ENCODE data around the gene MLEC. TPM values are rescaled to one million over a fixed set of nuclear protein-coding genes. Genes with fewer than 3 reads are reported as not detected.

Gene MLEC
- total RNA-seq, 1 experiment from 2014 or later = 107 TPM

- H3K27ac Mint-ChIP-seq (ENCODE audit: low read depth, unreplicated experiment) = no peak overlapping the region
- no peak overlapping the region for H3K4me3 Mint-ChIP-seq (ENCODE audit: unreplicated experiment)
- ChIA-PET POLR2A (interaction anchor here (0.7 to 1.0 kb wide), 3 partner anchors 26 to 133 kb away, joined by 3 to 4 read pairs (median 4); partner anchors contain the start of genes MLEC and POP5), CTCF (interaction anchor here (0.7 to 1.8 kb wide), 9 partner anchors 22 to 389 kb away, joined by 3 to 28 read pairs (median 3); no protein-coding TSS in a partner anchor)
- peak; percentile 87 for DNase-seq (ENCODE audit: unreplicated experiment)
- H3K4me1 Mint-ChIP-seq (ENCODE audit: insufficient read depth, unreplicated experiment) = peaks cover 11% of the 10 kb centered on the region
- H3K36me3 Mint-ChIP-seq (ENCODE audit: insufficient read depth, unreplicated experiment) = peaks cover 55% of the 10 kb centered on the region
- peak; percentile 66 for TF ChIP-seq CTCF (IDR thresholded peaks at IDR 0.05; ENCODE audit: unreplicated experiment)
- no peaks in the 10 kb centered on the region for H3K27me3 Mint-ChIP-seq (ENCODE audit: insufficient read depth, unreplicated experiment)
- intact Hi-C loops (cut with micrococcal nuclease) = loop anchor here (1.0 to 2.0 kb wide), 3 partner anchors 67 to 257 kb away; no protein-coding TSS in a partner anchor
- BruUV-seq (replicated peaks) = no TSS peak
- H3K9me3 Mint-ChIP-seq (ENCODE audit: unreplicated experiment) = no peaks in the 10 kb centered on the region
These were observed 27.0 kb downstream of the MLEC start for GRCh38 chr12:120713861-120714482.

GRCh38 chr12:120718055-120718454 is 31.1 kb downstream of the MLEC start:
- H3K27ac Mint-ChIP-seq (ENCODE audit: low read depth, unreplicated experiment) = no peak overlapping the region
- ChIA-PET CTCF (interaction anchor here (0.7 kb wide), 1 partner anchor 69 kb away, joined by 3 read pairs; no protein-coding TSS in a partner anchor), POLR2A (no interaction called here)
- peaks cover 87% of the 10 kb centered on the region for H3K36me3 Mint-ChIP-seq (ENCODE audit: insufficient read depth, unreplicated experiment)
- DNase-seq (ENCODE audit: unreplicated experiment) = no peak
- intact Hi-C loops (cut with micrococcal nuclease) = no loop called here
- H3K9me3 Mint-ChIP-seq (ENCODE audit: unreplicated experiment) = no peaks in the 10 kb centered on the region
- no peak overlapping the region for H3K4me3 Mint-ChIP-seq (ENCODE audit: unreplicated experiment)
- peaks cover 16% of the 10 kb centered on the region for H3K4me1 Mint-ChIP-seq (ENCODE audit: insufficient read depth, unreplicated experiment)
- BruUV-seq (replicated peaks) = no TSS peak
- H3K27me3 Mint-ChIP-seq (ENCODE audit: insufficient read depth, unreplicated experiment) = no peaks in the 10 kb centered on the region
- no peak for TF ChIP-seq CTCF (IDR thresholded peaks at IDR 0.05; ENCODE audit: unreplicated experiment)

- BruUV-seq (replicated peaks) = no TSS peak
- H3K4me3 Mint-ChIP-seq (ENCODE audit: unreplicated experiment) = no peak overlapping the region
- CTCF ChIA-PET = no interaction called here
- peak overlapping the region; percentile 91 for H3K27ac Mint-ChIP-seq (ENCODE audit: low read depth, unreplicated experiment)
- H3K27me3 Mint-ChIP-seq (ENCODE audit: insufficient read depth, unreplicated experiment) = no peaks in the 10 kb centered on the region
- intact Hi-C loops (cut with micrococcal nuclease) = no loop called here
- peaks cover 16% of the 10 kb centered on the region for H3K4me1 Mint-ChIP-seq (ENCODE audit: insufficient read depth, unreplicated experiment)
- peaks cover 89% of the 10 kb centered on the region for H3K36me3 Mint-ChIP-seq (ENCODE audit: insufficient read depth, unreplicated experiment)
- POLR2A ChIA-PET = no interaction called here
- no peak for TF ChIP-seq CTCF (IDR thresholded peaks at IDR 0.05; ENCODE audit: unreplicated experiment)
- no peak for DNase-seq (ENCODE audit: unreplicated experiment)
- no peaks in the 10 kb centered on the region for H3K9me3 Mint-ChIP-seq (ENCODE audit: unreplicated experiment)
These were observed 32.1 kb downstream of the MLEC start for GRCh38 chr12:120719072-120719471.

- TF ChIP-seq CTCF (IDR thresholded peaks at IDR 0.05; ENCODE audit: unreplicated experiment) = no peak
- CTCF ChIA-PET = interaction anchor here (1.0 to 1.9 kb wide), 5 partner anchors 8 to 137 kb away, joined by 3 to 6 read pairs (median 5); partner anchors contain the start of gene UNC119B
- Mint-ChIP-seq H3K4me3 (ENCODE audit: unreplicated experiment) (no peak overlapping the region), H3K36me3 (ENCODE audit: insufficient read depth, unreplicated experiment) (peaks cover 85% of the 10 kb centered on the region), H3K27me3 (ENCODE audit: insufficient read depth, unreplicated experiment) (no peaks in the 10 kb centered on the region), H3K4me1 (ENCODE audit: insufficient read depth, unreplicated experiment) (peaks cover 16% of the 10 kb centered on the region), H3K27ac (ENCODE audit: low read depth, unreplicated experiment) (peak overlapping the region; percentile 91), H3K9me3 (ENCODE audit: unreplicated experiment) (no peaks in the 10 kb centered on the region)
- POLR2A ChIA-PET = interaction anchor here (0.8 to 1.8 kb wide), 3 partner anchors 9 to 138 kb away, joined by 3 to 17 read pairs (median 3); partner anchors contain the start of genes POP5 and UNC119B
- DNase-seq (ENCODE audit: unreplicated experiment) = no peak
- intact Hi-C loops (cut with micrococcal nuclease) = no loop called here
- no TSS peak for BruUV-seq (replicated peaks)
These were observed 32.7 kb downstream of the MLEC start for GRCh38 chr12:120719496-120720233.
